Smooth muscle cell (in vitro differentiated cells): ENCODE data around the gene ANTXRL. TPM values are rescaled to one million over a fixed set of nuclear protein-coding genes. Genes with fewer than 3 reads are reported as not detected.
"Not testable (repeated sequence)": the region's sequence is repeated elsewhere in the genome, so short reads cannot be mapped to it uniquely, and the experiment has no call there.

Experiments used
- DNase-seq: peaks from one replicate; lab custom pipeline; 2025; ENCODE audit not compliant: unreplicated experiment; lab: John Stamatoyannopoulos, UW
- H2AFZ ChIP-seq: fragments of 200-600 bp; sonication (generic); 2 replicates; pipeline ENCODE4 v1.6.0; 2016; ENCODE audit warnings: antibody characterized with exemption, low read depth, mild to moderate bottlenecking
- H3F3A ChIP-seq: fragments of 200-600 bp; sonication (generic); 2 replicates; pipeline ENCODE4 v1.6.0; 2017; ENCODE audit warnings: antibody characterized with exemption, low read depth
- H3K27ac ChIP-seq: fragments of 200-600 bp; sonication (generic); 2 replicates; pipeline ENCODE4 v1.5.1; 2016; ENCODE audit warnings: low read depth, mild to moderate bottlenecking
- H3K27me3 ChIP-seq: fragments of 200-600 bp; sonication (generic); 2 replicates; pipeline ENCODE4 v1.6.1; 2016; ENCODE audit warnings: low read depth, mild to moderate bottlenecking
- H3K36me3 ChIP-seq: fragments of 200-600 bp; sonication (generic); 2 replicates; pipeline ENCODE4 v1.5.1; 2016; ENCODE audit warnings: low read depth
- H3K4me1 ChIP-seq: fragments of 200-600 bp; sonication (generic); 2 replicates; pipeline ENCODE4 v1.5.1; 2016; ENCODE audit warnings: low read depth
- H3K4me2 ChIP-seq: fragments of 200-600 bp; sonication (generic); 2 replicates; pipeline ENCODE4 v1.6.0; 2016; ENCODE audit warnings: mild to moderate bottlenecking
- H3K4me3 ChIP-seq: fragments of 200-600 bp; sonication (generic); 2 replicates; pipeline ENCODE4 v1.5.1; 2016; ENCODE audit warnings: mild to moderate bottlenecking
- H3K79me2 ChIP-seq: fragments of 200-600 bp; sonication (generic); 2 replicates; pipeline ENCODE4 v1.6.0; 2016; ENCODE audit warnings: low read depth, mild to moderate bottlenecking
- H3K9ac ChIP-seq: fragments of 200-600 bp; sonication (generic); 2 replicates; pipeline ENCODE4 v1.6.0; 2016; ENCODE audit warnings: low read depth
- H3K9me3 ChIP-seq: fragments of 200-600 bp; sonication (generic); replicated peaks from 2 replicates; pipeline ENCODE4 v1.5.1; 2016; ENCODE audit warnings: low read depth
- H4K20me1 ChIP-seq: fragments of 200-600 bp; sonication (generic); 2 replicates; pipeline ENCODE4 v1.6.0; 2016; ENCODE audit warnings: low read depth
- WGBS: methylation state at CpG from one replicate; pipeline ENCODE4 v1.1.7; 2016; ENCODE audit warnings: low lambda C conversion rate; 5-methylcytosine and 5-hydroxymethylcytosine counted together
- polyA plus RNA-seq: library from polyadenylated mRNA; unstranded; fragments of >200 nt; fragmentation: Nextera tagmentation; extraction: Ambion mirVana; gene quantifications from 2 replicates; pipeline ENCODE4 v1.2.1, GENCODE V29; 2016
- total RNA-seq: library from RNA; depleted of rRNA; stranded (reverse); fragments of >200 nt; gene quantifications from 2 replicates; pipeline ENCODE4 v1.2.3, GENCODE V29; 2014
- TF ChIP-seq, protein P1 (sequence below): fragments of 200-600 bp; sonication (generic); IDR thresholded peaks from 2 replicates; pipeline ENCODE4 v1.5.1; 2017; ENCODE audit warnings: borderline replicate concordance, mild to moderate bottlenecking, antibody characterized with exemption; ENCODE audit not compliant: insufficient read depth, poor library complexity, severe bottlenecking

The ANTXRL gene
- total and polyA plus RNA-seq, 2 experiments from 2014 or later, result not detected

DNA sequence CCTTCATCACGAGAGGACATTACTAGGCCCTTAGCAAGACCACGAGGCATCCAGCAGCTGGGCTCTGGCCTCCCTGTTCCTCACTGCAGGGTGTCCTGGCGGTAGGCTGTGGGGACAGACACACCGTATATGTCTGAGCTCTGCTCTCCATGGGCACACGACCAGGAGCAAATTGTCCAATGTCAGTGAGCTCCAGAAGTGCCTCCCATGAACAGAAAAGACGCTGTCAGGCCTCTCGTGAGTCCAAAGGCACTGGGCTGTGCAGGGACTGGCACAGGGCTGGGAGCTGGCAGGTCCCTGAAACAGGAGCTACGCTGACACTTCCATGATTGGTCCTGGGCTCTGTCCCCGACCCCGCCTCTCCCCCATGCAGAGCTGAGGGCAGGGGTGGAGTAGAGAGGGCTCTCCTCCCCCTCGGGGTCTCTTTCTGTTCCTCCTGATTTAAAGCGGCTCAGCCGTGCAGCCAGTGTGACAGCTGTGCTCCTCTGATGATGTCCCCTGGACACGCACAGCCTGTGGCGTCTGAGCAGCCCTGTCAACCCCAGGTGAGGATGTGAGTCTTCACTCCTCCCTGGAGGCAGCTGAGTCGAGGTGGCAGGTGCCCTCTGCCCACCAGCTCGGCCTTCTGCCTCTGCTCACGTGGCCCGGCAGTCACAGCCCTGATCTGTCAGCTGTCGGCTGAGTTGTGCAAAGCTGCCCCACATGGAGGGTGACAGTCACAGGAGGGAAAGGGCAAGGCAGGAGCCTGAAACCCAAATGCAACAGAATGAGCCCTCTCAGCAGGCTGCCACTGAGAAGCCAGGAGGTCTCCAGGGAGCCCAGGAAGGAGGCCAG is 13.0 kb downstream of the ANTXRL start:
- Histone ChIP-seq H3K9ac (no peak overlapping the region), H3F3A (no peaks in the 10 kb centered on the region), H3K4me3 (no peak overlapping the region), H3K4me1 (no peaks in the 10 kb centered on the region), H3K27me3 (no peaks in the 10 kb centered on the region), H4K20me1 (no peaks in the 10 kb centered on the region), H2AFZ (no peak overlapping the region), H3K36me3 (no peaks in the 10 kb centered on the region), H3K79me2 (no peaks in the 10 kb centered on the region), H3K9me3 (no peaks in the 10 kb centered on the region), H3K4me2 (no peak overlapping the region), H3K27ac (no peak overlapping the region)
- DNase-seq, result no peak
- 83% methylated on average over 20 of the region's 20 CpGs for WGBS
- TF ChIP-seq, protein P1, sequence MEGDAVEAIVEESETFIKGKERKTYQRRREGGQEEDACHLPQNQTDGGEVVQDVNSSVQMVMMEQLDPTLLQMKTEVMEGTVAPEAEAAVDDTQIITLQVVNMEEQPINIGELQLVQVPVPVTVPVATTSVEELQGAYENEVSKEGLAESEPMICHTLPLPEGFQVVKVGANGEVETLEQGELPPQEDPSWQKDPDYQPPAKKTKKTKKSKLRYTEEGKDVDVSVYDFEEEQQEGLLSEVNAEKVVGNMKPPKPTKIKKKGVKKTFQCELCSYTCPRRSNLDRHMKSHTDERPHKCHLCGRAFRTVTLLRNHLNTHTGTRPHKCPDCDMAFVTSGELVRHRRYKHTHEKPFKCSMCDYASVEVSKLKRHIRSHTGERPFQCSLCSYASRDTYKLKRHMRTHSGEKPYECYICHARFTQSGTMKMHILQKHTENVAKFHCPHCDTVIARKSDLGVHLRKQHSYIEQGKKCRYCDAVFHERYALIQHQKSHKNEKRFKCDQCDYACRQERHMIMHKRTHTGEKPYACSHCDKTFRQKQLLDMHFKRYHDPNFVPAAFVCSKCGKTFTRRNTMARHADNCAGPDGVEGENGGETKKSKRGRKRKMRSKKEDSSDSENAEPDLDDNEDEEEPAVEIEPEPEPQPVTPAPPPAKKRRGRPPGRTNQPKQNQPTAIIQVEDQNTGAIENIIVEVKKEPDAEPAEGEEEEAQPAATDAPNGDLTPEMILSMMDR, result no peak

- H3K4me1 ChIP-seq, H3K36me3 ChIP-seq, H3K4me3 ChIP-seq, H3K9me3 ChIP-seq, H4K20me1 ChIP-seq, H3K79me2 ChIP-seq, H2AFZ ChIP-seq, H3K4me2 ChIP-seq, DNase-seq, H3K27me3 ChIP-seq, H3K9ac ChIP-seq, H3F3A ChIP-seq, H3K27ac ChIP-seq: not testable (repeated sequence)
- WGBS, result 87% methylated on average over 3 of the region's 3 CpGs
These were observed 13.5 kb downstream of the ANTXRL start for GRCh38 chr10:46300370-46300711.

DNA sequence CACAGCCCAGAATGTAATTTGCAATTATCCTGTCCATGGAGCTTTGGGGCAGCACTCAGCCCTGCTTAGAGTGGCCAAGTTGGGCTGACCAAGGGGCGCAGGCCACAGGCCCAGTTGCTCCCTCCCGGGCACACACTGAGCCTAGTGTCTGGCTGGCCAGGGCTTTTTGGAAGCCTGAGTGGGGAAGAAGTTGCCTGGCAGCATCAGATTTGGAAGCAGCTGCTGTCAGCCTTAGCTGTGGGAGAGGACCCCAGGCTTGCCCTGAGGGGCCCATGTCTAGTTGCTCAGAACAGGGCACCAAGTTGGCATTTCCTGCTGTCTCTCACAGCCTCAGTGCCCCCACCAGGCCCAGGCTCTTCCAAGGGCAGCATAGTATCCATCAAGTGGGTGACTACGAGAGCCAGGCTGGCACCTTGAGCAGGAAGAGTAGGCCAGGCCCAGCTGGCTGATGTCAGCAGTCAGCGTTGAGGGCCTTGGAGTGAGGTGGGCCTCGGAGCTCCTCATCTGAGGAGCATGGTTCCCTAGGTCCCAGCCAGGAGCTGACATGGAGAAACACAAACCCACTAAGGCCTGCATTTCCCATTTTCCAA is 14.4 kb downstream of the ANTXRL start:
- TF ChIP-seq, protein P1, result no peak
- H3K36me3 ChIP-seq, result no peaks in the 10 kb centered on the region
- no peaks in the 10 kb centered on the region for H3K4me1 ChIP-seq
- no peak overlapping the region for H2AFZ ChIP-seq
- no peaks in the 10 kb centered on the region for H4K20me1 ChIP-seq
- no peak for DNase-seq
- WGBS, result 95% methylated on average over 5 of the region's 5 CpGs
- no peak overlapping the region for H3K9ac ChIP-seq
- no peaks in the 10 kb centered on the region for H3K79me2 ChIP-seq
- no peaks in the 10 kb centered on the region for H3F3A ChIP-seq
- no peak overlapping the region for H3K4me3 ChIP-seq
- H3K27ac ChIP-seq, result no peak overlapping the region
- no peak overlapping the region for H3K4me2 ChIP-seq
- no peaks in the 10 kb centered on the region for H3K9me3 ChIP-seq
- H3K27me3 ChIP-seq, result no peaks in the 10 kb centered on the region

- WGBS, result 92% methylated on average over 13 of the region's 13 CpGs
- no peaks in the 10 kb centered on the region for H3K4me1 ChIP-seq
- H3K4me3 ChIP-seq, result no peak overlapping the region
- H3K4me2 ChIP-seq, result no peak overlapping the region
- no peak for DNase-seq
- H3K27me3 ChIP-seq, result no peaks in the 10 kb centered on the region
- no peak overlapping the region for H2AFZ ChIP-seq
- TF ChIP-seq, protein P1, result no peak
- H3K79me2 ChIP-seq, result no peaks in the 10 kb centered on the region
- no peaks in the 10 kb centered on the region for H4K20me1 ChIP-seq
- no peak overlapping the region for H3K27ac ChIP-seq
- no peaks in the 10 kb centered on the region for H3F3A ChIP-seq
- H3K9ac ChIP-seq, result no peak overlapping the region
- H3K9me3 ChIP-seq, result no peaks in the 10 kb centered on the region
- H3K36me3 ChIP-seq, result no peaks in the 10 kb centered on the region
These were observed 15.1 kb downstream of the ANTXRL start for GRCh38 chr10:46301721-46302479.

DNA sequence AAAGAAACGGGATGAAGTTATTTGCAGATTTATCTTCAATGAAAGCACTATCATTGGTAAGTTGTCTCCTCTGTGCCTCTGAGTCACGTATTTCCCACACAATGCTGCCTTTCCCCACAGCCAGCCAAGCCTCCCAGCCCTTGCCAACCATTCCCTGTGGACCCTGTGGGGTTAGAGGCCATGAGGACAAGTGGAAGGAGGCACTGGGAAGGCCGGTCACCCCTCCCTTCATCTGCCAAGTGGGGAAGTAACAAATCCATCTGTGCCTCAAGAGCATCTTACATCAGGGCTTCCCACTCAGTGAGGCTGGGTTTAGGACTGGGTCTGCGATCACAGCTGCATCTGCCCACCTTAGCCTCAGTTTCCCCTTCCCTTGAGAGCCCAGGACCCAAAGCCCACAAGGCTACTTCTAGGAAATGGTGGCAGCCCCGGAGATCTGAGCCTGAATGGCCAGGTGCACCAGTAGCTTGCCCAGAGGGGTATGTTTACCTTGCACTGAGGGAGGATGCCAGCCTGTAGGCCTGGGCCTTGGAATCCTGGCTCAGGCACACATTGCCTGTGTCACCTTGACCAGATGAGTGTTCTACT is 16.1 kb downstream of the ANTXRL start:
- H4K20me1 ChIP-seq, DNase-seq, H3K79me2 ChIP-seq, H3K4me1 ChIP-seq, H3K4me3 ChIP-seq, H3K27ac ChIP-seq, H3K36me3 ChIP-seq, H3K9me3 ChIP-seq, H3F3A ChIP-seq, H3K4me2 ChIP-seq, H2AFZ ChIP-seq, H3K9ac ChIP-seq, H3K27me3 ChIP-seq: not testable (repeated sequence)
- 96% methylated on average over 5 of the region's 5 CpGs for WGBS
